Neuronal stem cell (in vitro differentiated cells): ENCODE results near the gene UNC13D.

Experiments used
- DNase-seq: peaks from one replicate; pipeline ENCODE4 v3.0.0-alpha.2; 2013; ENCODE audit warnings: low spot score
- H2AFZ ChIP-seq: one replicate; pipeline ENCODE4 v1.6.1; 2013; ENCODE audit warnings: mild to moderate bottlenecking, low read length, inconsistent platforms
- H2AK5ac ChIP-seq: 2 replicates; pipeline ENCODE4 v1.6.1; 2013; ENCODE audit warnings: low read depth, mild to moderate bottlenecking, inconsistent platforms, low read length, moderate library complexity, mixed read lengths
- H2BK120ac ChIP-seq: 2 replicates; pipeline ENCODE4 v1.6.1; 2013; ENCODE audit warnings: low read depth, mild to moderate bottlenecking, inconsistent platforms, low read length, moderate library complexity, mixed read lengths
- H2BK12ac ChIP-seq: one replicate; pipeline ENCODE4 v1.6.1; 2013; ENCODE audit warnings: low read length, inconsistent platforms
- H2BK15ac ChIP-seq: 2 replicates; pipeline ENCODE4 v1.6.1; 2013; ENCODE audit warnings: mild to moderate bottlenecking, low read length, inconsistent platforms, mixed read lengths
- H2BK5ac ChIP-seq: one replicate; pipeline ENCODE4 v1.6.1; 2013; ENCODE audit warnings: inconsistent platforms, mild to moderate bottlenecking, low read length, moderate library complexity
- H3K14ac ChIP-seq: one replicate; pipeline ENCODE4 v1.6.1; 2013; ENCODE audit warnings: low read length, inconsistent platforms
- H3K18ac ChIP-seq: 2 replicates; pipeline ENCODE4 v1.6.1; 2013; ENCODE audit warnings: low read length, inconsistent platforms
- H3K23ac ChIP-seq: 2 replicates; pipeline ENCODE4 v1.6.1; 2013; ENCODE audit warnings: low read depth, mild to moderate bottlenecking, mixed read lengths, low read length, inconsistent platforms; ENCODE audit not compliant: poor library complexity
- H3K27ac ChIP-seq: replicated peaks from 3 replicates; pipeline ENCODE4 v1.5.1; 2013; ENCODE audit warnings: low read length, inconsistent platforms
- H3K27me3 ChIP-seq, 3 experiments: 2 replicates each; pipeline ENCODE4 v1.6.1; 2013; ENCODE audit warnings: low read length in 3 of 3, mild to moderate bottlenecking in 2 of 3, inconsistent platforms in 1 of 3, low read depth in 1 of 3, mixed read lengths in 1 of 3, moderate library complexity in 1 of 3; ENCODE audit not compliant: control insufficient read depth in 3 of 3, insufficient read depth in 3 of 3
- H3K36me3 ChIP-seq, 2 donors: replicated peaks in 1 of 2; 2 replicates each; pipeline ENCODE4 v1.6.1; 2013; ENCODE audit warnings: low read length in 2 of 2; ENCODE audit not compliant: control insufficient read depth in 2 of 2, insufficient read depth in 2 of 2
- H3K4ac ChIP-seq: 2 replicates; pipeline ENCODE4 v1.6.1; 2013; ENCODE audit warnings: inconsistent platforms, mild to moderate bottlenecking, low read length, moderate library complexity
- H3K4me1 ChIP-seq, 2 donors: 1 replicate in 1 of 2; 2 replicates in 1 of 2; pipeline ENCODE4 v1.6.1; 2013; ENCODE audit warnings: low read length in 2 of 2, low read depth in 1 of 2; ENCODE audit not compliant: control insufficient read depth in 2 of 2, insufficient read depth in 1 of 2
- H3K4me2 ChIP-seq: one replicate; pipeline ENCODE4 v1.6.1; 2013; ENCODE audit warnings: mild to moderate bottlenecking, low read length, inconsistent platforms; ENCODE audit not compliant: insufficient read depth, poor library complexity, severe bottlenecking
- H3K4me3 ChIP-seq, 2 donors: 2 replicates each; pipeline ENCODE4 v1.5.1; 2013; ENCODE audit warnings: low read length in 2 of 2, mild to moderate bottlenecking in 2 of 2, inconsistent platforms in 1 of 2, moderate library complexity in 1 of 2
- H3K79me1 ChIP-seq: one replicate; pipeline ENCODE4 v1.6.1; 2013; ENCODE audit warnings: low read depth, mild to moderate bottlenecking, inconsistent platforms, low read length, moderate library complexity
- H3K9ac ChIP-seq: one replicate; pipeline ENCODE4 v1.6.1; 2013; ENCODE audit warnings: mild to moderate bottlenecking, low read depth, low read length, inconsistent platforms; ENCODE audit not compliant: poor library complexity
- H3K9me3 ChIP-seq, 2 donors: replicated peaks in 1 of 2; 2 replicates each; pipeline versions ENCODE3 to v1.6.1; 2013; ENCODE audit warnings: low read length in 2 of 2, mild to moderate bottlenecking in 2 of 2, inconsistent platforms in 1 of 2, low read depth in 1 of 2, mixed read lengths in 1 of 2, moderate library complexity in 1 of 2; ENCODE audit not compliant: control insufficient read depth in 2 of 2, insufficient read depth in 1 of 2
- H4K8ac ChIP-seq: one replicate; pipeline ENCODE4 v1.6.1; 2013; ENCODE audit warnings: low read depth, mild to moderate bottlenecking, inconsistent platforms, low read length, moderate library complexity
- H4K91ac ChIP-seq: one replicate; pipeline ENCODE4 v1.6.1; 2013; ENCODE audit warnings: low read length, low read depth, mild to moderate bottlenecking, inconsistent platforms; ENCODE audit not compliant: poor library complexity
- WGBS, 2 donors: extraction: QIAGEN DNeasy Blood & Tissue Kit; methylation state at CpG; one replicate each; pipeline ENCODE4 v1.1.7; 2013; ENCODE audit warnings: missing lambda C conversion rate in 2 of 2, mixed read lengths in 1 of 2; ENCODE audit not compliant: insufficient read length in 2 of 2, insufficient replicate concordance in 1 of 2; ENCODE audit errors: extremely low coverage in 2 of 2; 5-methylcytosine and 5-hydroxymethylcytosine counted together

Gene UNC13D

DNA sequence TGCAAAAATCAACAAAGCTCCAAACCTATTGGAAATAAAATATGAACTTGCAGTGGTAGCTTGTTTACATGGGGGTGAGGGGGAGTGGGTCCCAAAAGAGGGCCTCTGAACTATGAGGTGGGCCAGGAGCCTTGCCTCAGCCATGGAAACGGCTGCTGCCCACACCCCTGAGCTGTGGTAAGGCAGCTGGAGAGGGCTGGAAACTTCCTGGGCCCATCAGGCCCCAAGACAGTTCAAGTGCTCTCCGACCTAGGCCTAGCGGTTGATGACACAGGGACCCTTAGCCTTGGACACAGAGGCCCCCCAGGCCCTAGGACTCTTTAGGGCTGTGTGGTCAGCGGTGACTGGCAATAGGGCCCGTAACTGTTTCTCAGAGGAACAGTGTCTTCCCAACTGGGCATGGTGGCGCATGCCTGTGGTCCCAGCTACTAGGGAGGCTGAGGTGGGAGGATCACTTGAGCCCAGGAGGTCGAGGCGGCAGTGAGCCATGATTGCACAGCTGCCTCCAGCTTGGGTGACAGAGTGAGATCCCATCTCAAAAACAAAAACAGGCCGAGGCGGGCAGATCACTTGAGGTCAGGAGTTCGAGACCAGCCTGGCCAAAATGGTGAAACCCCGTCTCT is 18.3 kb downstream of the UNC13D start:
- H3K9me3 ChIP-seq: no peaks in the 10 kb centered on the region
- H3K4me1 ChIP-seq: peaks cover 10 to 11% of the 10 kb centered on the region in 2 donors
- no peak overlapping the region for H2AK5ac ChIP-seq
- no peak overlapping the region for H3K4me2 ChIP-seq
- H4K8ac ChIP-seq: no peak overlapping the region
- H2BK120ac ChIP-seq: no peak overlapping the region
- H3K27ac ChIP-seq: no peak overlapping the region
- H3K36me3 ChIP-seq: peaks cover 39 to 56% of the 10 kb centered on the region in 2 donors
- no peak overlapping the region for H3K9ac ChIP-seq
- no peak overlapping the region for H2BK15ac ChIP-seq
- H3K18ac ChIP-seq: no peak overlapping the region
- H3K79me1 ChIP-seq: peaks cover 9% of the 10 kb centered on the region
- no peak for DNase-seq
- H4K91ac ChIP-seq: no peak overlapping the region
- H2BK5ac ChIP-seq: no peak overlapping the region
- H3K4me3 ChIP-seq: no peak overlapping the region
- no CpG with 5 or more reads among the region's 12 CpGs for WGBS, 2 donors
- no peak overlapping the region for H2BK12ac ChIP-seq
- no peak overlapping the region for H3K14ac ChIP-seq
- no peak overlapping the region for H2AFZ ChIP-seq
- H3K27me3 ChIP-seq: no peaks in the 10 kb centered on the region
- H3K23ac ChIP-seq: peak overlapping the region; percentile 77
- H3K4ac ChIP-seq: no peak overlapping the region

DNA sequence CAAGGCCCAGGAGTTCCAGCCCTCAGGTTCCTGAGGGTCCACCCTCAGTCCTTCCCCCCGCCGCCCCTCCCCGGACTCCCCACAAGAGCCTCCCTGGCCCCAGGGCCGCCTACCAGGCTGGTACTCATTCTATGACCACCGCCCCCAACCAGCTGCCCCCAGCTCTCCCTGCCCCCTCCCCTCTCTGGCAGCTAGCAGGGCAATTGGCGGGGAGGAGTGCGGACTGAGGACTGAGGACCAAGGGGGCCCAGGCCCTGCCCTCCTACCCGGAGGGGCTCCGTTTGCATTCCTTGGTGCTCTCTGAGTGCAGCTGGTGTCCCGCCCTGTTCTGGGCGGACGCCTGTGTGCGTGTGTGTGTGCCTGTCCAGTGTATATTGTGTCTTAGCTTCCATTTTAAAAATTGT is 19.1 kb downstream of the UNC13D start:
- Histone ChIP-seq H3K4me3 (no peak overlapping the region), H3K27me3 (no peaks in the 10 kb centered on the region), H3K4ac (no peak overlapping the region), H3K4me2 (no peak overlapping the region), H2AFZ (no peak overlapping the region), H2BK5ac (no peak overlapping the region), H3K9ac (no peak overlapping the region), H3K4me1 (peaks cover 6 to 11% of the 10 kb centered on the region in 2 donors), H3K79me1 (peaks cover 9% of the 10 kb centered on the region), H3K23ac (no peak overlapping the region), H3K36me3 (peaks cover 47 to 63% of the 10 kb centered on the region in 2 donors), H3K9me3 (no peaks in the 10 kb centered on the region), H3K27ac (no peak overlapping the region), H2AK5ac (no peak overlapping the region), H3K18ac (no peak overlapping the region), H2BK12ac (no peak overlapping the region), H4K91ac (no peak overlapping the region), H2BK15ac (no peak overlapping the region), H3K14ac (no peak overlapping the region), H4K8ac (no peak overlapping the region), H2BK120ac (no peak overlapping the region)
- no peak for DNase-seq
- WGBS, 2 donors: no CpG with 5 or more reads among the region's 13 CpGs

DNA sequence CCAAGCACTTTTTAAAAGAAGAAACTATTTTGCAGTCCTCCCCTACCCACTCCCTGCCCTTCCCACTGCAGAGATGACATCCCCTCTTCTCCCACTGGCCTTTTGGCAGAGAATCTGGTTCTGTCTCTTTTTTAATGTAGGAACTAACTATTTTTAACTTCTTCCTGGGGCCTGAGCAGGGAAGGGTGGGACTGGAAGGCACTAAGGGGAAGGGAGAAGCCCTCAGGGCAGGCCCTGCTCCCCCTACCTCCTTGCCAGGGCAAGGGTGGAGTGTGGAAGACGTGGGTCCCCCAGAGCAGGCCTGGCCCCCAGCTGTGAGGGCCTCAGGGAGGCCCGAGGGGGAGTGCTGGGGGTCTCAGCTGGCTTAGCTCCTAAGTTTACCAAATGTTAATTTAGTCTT is 19.5 kb downstream of the UNC13D start:
- Histone ChIP-seq H3K36me3 (peaks cover 51 to 68% of the 10 kb centered on the region in 2 donors), H2BK15ac (no peak overlapping the region), H3K4me1 (peaks cover 6 to 11% of the 10 kb centered on the region in 2 donors), H4K8ac (no peak overlapping the region), H2BK5ac (no peak overlapping the region), H3K14ac (no peak overlapping the region), H3K79me1 (peaks cover 9% of the 10 kb centered on the region), H4K91ac (no peak overlapping the region), H3K4me3 (no peak overlapping the region), H2BK120ac (no peak overlapping the region), H2AFZ (no peak overlapping the region), H3K9ac (no peak overlapping the region), H3K4ac (no peak overlapping the region), H3K9me3 (no peaks in the 10 kb centered on the region), H3K27ac (no peak overlapping the region), H2AK5ac (no peak overlapping the region), H3K4me2 (no peak overlapping the region), H3K27me3 (no peaks in the 10 kb centered on the region), H3K23ac (no peak overlapping the region), H2BK12ac (no peak overlapping the region), H3K18ac (no peak overlapping the region)
- no peak for DNase-seq
- WGBS, 2 donors: no CpG with 5 or more reads among the region's 2 CpGs

DNA sequence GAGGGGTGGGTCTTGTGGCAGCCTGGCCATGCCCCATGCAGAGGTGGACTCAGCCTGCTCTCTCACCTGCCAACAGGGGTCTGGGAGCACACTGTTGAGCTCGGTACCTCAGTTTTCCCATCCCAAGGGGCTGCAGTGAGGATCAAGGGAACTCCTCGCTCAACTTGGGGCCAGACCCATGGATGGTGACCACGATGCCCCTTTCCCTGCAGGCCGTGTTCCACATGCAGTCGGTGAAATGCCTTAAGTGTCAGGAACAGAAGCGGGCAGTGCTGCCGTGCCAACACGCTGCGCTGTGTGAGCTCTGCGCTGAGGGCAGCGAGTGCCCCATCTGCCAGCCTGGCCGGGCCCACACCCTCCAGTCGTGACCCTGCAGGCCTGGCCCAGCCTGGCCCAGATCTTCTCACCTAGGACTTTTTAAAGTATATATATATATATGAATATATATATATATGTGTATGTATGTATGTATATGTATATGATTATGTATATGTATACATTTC is 20.1 kb downstream of the UNC13D start:
- H4K91ac ChIP-seq: no peak overlapping the region
- peaks cover 56 to 73% of the 10 kb centered on the region in 2 donors for H3K36me3 ChIP-seq
- H3K4me2 ChIP-seq: no peak overlapping the region
- H2BK120ac ChIP-seq: no peak overlapping the region
- H3K4me1 ChIP-seq: peaks cover 6 to 11% of the 10 kb centered on the region in 2 donors
- H3K9me3 ChIP-seq: no peaks in the 10 kb centered on the region
- H3K27me3 ChIP-seq: no peaks in the 10 kb centered on the region
- no CpG with 5 or more reads among the region's 13 CpGs for WGBS, 2 donors
- no peak overlapping the region for H3K4me3 ChIP-seq
- no peak overlapping the region for H3K4ac ChIP-seq
- H3K23ac ChIP-seq: no peak overlapping the region
- no peak overlapping the region for H2BK12ac ChIP-seq
- H2BK15ac ChIP-seq: no peak overlapping the region
- H2AK5ac ChIP-seq: no peak overlapping the region
- peak overlapping the region; percentile 63 for H3K9ac ChIP-seq
- no peak for DNase-seq
- H2BK5ac ChIP-seq: no peak overlapping the region
- H3K27ac ChIP-seq: no peak overlapping the region
- no peak overlapping the region for H3K18ac ChIP-seq
- H4K8ac ChIP-seq: no peak overlapping the region
- no peak overlapping the region for H2AFZ ChIP-seq
- H3K79me1 ChIP-seq: peaks cover 9% of the 10 kb centered on the region
- H3K14ac ChIP-seq: no peak overlapping the region
